ENCODE data around the gene SSTR3. TPM values are rescaled to one million over a fixed set of nuclear protein-coding genes. Genes with fewer than 3 reads are reported as not detected.

The SSTR3 gene
- total and polyA plus RNA-seq, 3 experiments from 2014 or later: 0.24 to 0.62 (median 0.59) TPM

- H3K27ac Mint-ChIP-seq: peak overlapping the region; percentile 80 to 99 (median 98)
- H3K9me3 ChIP-seq (ENCODE audit: low read length): no peaks in the 10 kb centered on the region
- no peak overlapping the region for H3K4me3 ChIP-seq (ENCODE audit: low read length)
- peaks cover 0 to 47% (median 13%) of the 10 kb centered on the region in 3 donors for H3K36me3 Mint-ChIP-seq
- H3K4me1 Mint-ChIP-seq: peaks cover 75 to 90% (median 89%) of the 10 kb centered on the region in 3 donors
- CTCF ChIA-PET: interaction anchor here (0.6 to 1.2 kb wide), 3 partner anchors 11 to 29 kb away, joined by 3 to 9 read pairs (median 7); no protein-coding TSS in a partner anchor
- H3K9me3 Mint-ChIP-seq: no peaks in the 10 kb centered on the region
- POLR2A ChIA-PET: interaction anchor here (1.0 kb wide), 1 partner anchor 28 kb away, joined by 3 read pairs; no protein-coding TSS in a partner anchor
- H3K27ac ChIP-seq (ENCODE audit: low read depth, low read length): no peak overlapping the region
- H3K27me3 ChIP-seq (ENCODE audit: insufficient read depth, low read length, poor library complexity, severe bottlenecking): no peaks in the 10 kb centered on the region
- H3K36me3 ChIP-seq (ENCODE audit: insufficient read depth, low read length): no peaks in the 10 kb centered on the region
- peak overlapping the region; percentile 82 to 97 (median 89) for H3K4me3 Mint-ChIP-seq
- H3K4me1 ChIP-seq (ENCODE audit: insufficient read depth, low read length): peaks cover 63% of the 10 kb centered on the region
- DNase-seq: no peak
- no peaks in the 10 kb centered on the region for H3K27me3 Mint-ChIP-seq
These were observed 42.9 kb downstream of the SSTR3 start for GRCh38 chr22:37169406-37169805.

- Histone ChIP-seq H3K36me3 (ENCODE audit: insufficient read depth, low read length) (no peaks in the 10 kb centered on the region), H3K27me3 (ENCODE audit: insufficient read depth, low read length, poor library complexity, severe bottlenecking) (no peaks in the 10 kb centered on the region), H3K4me1 (ENCODE audit: insufficient read depth, low read length) (peaks cover 75% of the 10 kb centered on the region), H3K4me3 (ENCODE audit: low read length) (peak overlapping the region; percentile 63), H3K9me3 (ENCODE audit: low read length) (no peaks in the 10 kb centered on the region), H3K27ac (ENCODE audit: low read depth, low read length) (peak overlapping the region; percentile 48)
- ChIA-PET CTCF (interaction anchor here (1.2 to 9.6 kb wide), 7 partner anchors 15 to 191 kb away, joined by 3 to 127 read pairs (median 14); partner anchors contain the start of gene RAC2), POLR2A (interaction anchor here (1.5 kb wide), 1 partner anchor 74 kb away, joined by 4 read pairs; no protein-coding TSS in a partner anchor)
- Mint-ChIP-seq H3K4me1 (peaks cover 85 to 97% (median 95%) of the 10 kb centered on the region in 3 donors), H3K4me3 (peak overlapping the region; percentile 82 to 97 (median 89)), H3K27ac (peak overlapping the region; percentile 85 to 99 (median 98)), H3K9me3 (no peaks in the 10 kb centered on the region), H3K36me3 (peaks cover 0 to 39% (median 7%) of the 10 kb centered on the region in 3 donors), H3K27me3 (no peaks in the 10 kb centered on the region)
- DNase-seq: peak in 1 of 5 donors; percentile 36
These were observed 44.2 kb downstream of the SSTR3 start for GRCh38 chr22:37167981-37168647.

GRCh38 chr22:37167176-37167980 lies 44.9 kb downstream of the SSTR3 start:
- Mint-ChIP-seq H3K27ac (peak overlapping the region; percentile 85 to 99 (median 98)), H3K4me3 (peak overlapping the region; percentile 82 to 97 (median 89)), H3K36me3 (peaks cover 0 to 33% (median 7%) of the 10 kb centered on the region in 3 donors), H3K27me3 (no peaks in the 10 kb centered on the region), H3K4me1 (peaks cover 90 to 97% (median 96%) of the 10 kb centered on the region in 3 donors), H3K9me3 (no peaks in the 10 kb centered on the region)
- POLR2A ChIA-PET: interaction anchor here (0.6 to 3.1 kb wide), 7 partner anchors 18 to 167 kb away, joined by 3 to 29 read pairs (median 4); partner anchors contain the start of gene IL2RB
- no peaks in the 10 kb centered on the region for H3K9me3 ChIP-seq (ENCODE audit: low read length)
- H3K4me1 ChIP-seq (ENCODE audit: insufficient read depth, low read length): peaks cover 82% of the 10 kb centered on the region
- H3K4me3 ChIP-seq (ENCODE audit: low read length): peak overlapping the region; percentile 63
- no peaks in the 10 kb centered on the region for H3K36me3 ChIP-seq (ENCODE audit: insufficient read depth, low read length)
- CTCF ChIA-PET: interaction anchor here (0.8 to 9.6 kb wide), 18 partner anchors 8 to 190 kb away, joined by 3 to 127 read pairs (median 7); partner anchors contain the start of genes IL2RB and RAC2
- no peaks in the 10 kb centered on the region for H3K27me3 ChIP-seq (ENCODE audit: insufficient read depth, low read length, poor library complexity, severe bottlenecking)
- H3K27ac ChIP-seq (ENCODE audit: low read depth, low read length): peak overlapping the region; percentile 48
- peak in 1 of 5 donors; percentile 42 for DNase-seq

GRCh38 chr22:37166675-37167066 lies 45.6 kb downstream of the SSTR3 start:
- Histone ChIP-seq H3K9me3 (ENCODE audit: low read length) (no peaks in the 10 kb centered on the region), H3K27me3 (ENCODE audit: insufficient read depth, low read length, poor library complexity, severe bottlenecking) (no peaks in the 10 kb centered on the region), H3K4me3 (ENCODE audit: low read length) (peak overlapping the region; percentile 63), H3K36me3 (ENCODE audit: insufficient read depth, low read length) (no peaks in the 10 kb centered on the region), H3K27ac (ENCODE audit: low read depth, low read length) (peak overlapping the region; percentile 48), H3K4me1 (ENCODE audit: insufficient read depth, low read length) (peaks cover 89% of the 10 kb centered on the region)
- no peaks in the 10 kb centered on the region for H3K27me3 Mint-ChIP-seq
- CTCF ChIA-PET: interaction anchor here (0.8 to 9.6 kb wide), 18 partner anchors 9 to 189 kb away, joined by 3 to 127 read pairs (median 7); partner anchors contain the start of genes IL2RB and RAC2
- H3K4me3 Mint-ChIP-seq: peak overlapping the region; percentile 82 to 97 (median 89)
- POLR2A ChIA-PET: interaction anchor here (0.7 to 3.1 kb wide), 6 partner anchors 17 to 87 kb away, joined by 3 to 29 read pairs (median 4); partner anchors contain the start of gene IL2RB
- peak overlapping the region; percentile 85 to 99 (median 96) for H3K27ac Mint-ChIP-seq
- H3K36me3 Mint-ChIP-seq: peaks cover 0 to 29% (median 7%) of the 10 kb centered on the region in 3 donors
- H3K9me3 Mint-ChIP-seq: no peaks in the 10 kb centered on the region
- peak; percentile 70 to 87 (median 75) for DNase-seq
- peaks cover 95 to 100% (median 98%) of the 10 kb centered on the region in 3 donors for H3K4me1 Mint-ChIP-seq

- no peaks in the 10 kb centered on the region for H3K36me3 ChIP-seq (ENCODE audit: insufficient read depth, low read length)
- H3K27me3 ChIP-seq (ENCODE audit: insufficient read depth, low read length, poor library complexity, severe bottlenecking): no peaks in the 10 kb centered on the region
- H3K4me1 ChIP-seq (ENCODE audit: insufficient read depth, low read length): peaks cover 95% of the 10 kb centered on the region
- no peaks in the 10 kb centered on the region for H3K9me3 Mint-ChIP-seq
- H3K27ac Mint-ChIP-seq: peak overlapping the region; percentile 85 to 99 (median 96)
- H3K9me3 ChIP-seq (ENCODE audit: low read length): no peaks in the 10 kb centered on the region
- ChIA-PET POLR2A (interaction anchor here (0.6 to 3.1 kb wide), 7 partner anchors 16 to 87 kb away, joined by 3 to 29 read pairs (median 4); partner anchors contain the start of gene IL2RB), CTCF (interaction anchor here (0.7 to 9.6 kb wide), 18 partner anchors 10 to 103 kb away, joined by 3 to 127 read pairs (median 7); partner anchors contain the start of genes IL2RB and RAC2)
- peaks cover 0 to 23% (median 5%) of the 10 kb centered on the region in 3 donors for H3K36me3 Mint-ChIP-seq
- H3K4me1 Mint-ChIP-seq: peaks cover 94 to 100% (median 97%) of the 10 kb centered on the region in 3 donors
- peak overlapping the region; percentile 48 for H3K27ac ChIP-seq (ENCODE audit: low read depth, low read length)
- peak overlapping the region; percentile 63 for H3K4me3 ChIP-seq (ENCODE audit: low read length)
- no peaks in the 10 kb centered on the region for H3K27me3 Mint-ChIP-seq
- peak in 3 of 5 donors; percentile 44 to 71 (median 54) for DNase-seq
- peak overlapping the region; percentile 82 to 97 (median 89) for H3K4me3 Mint-ChIP-seq
These were observed 46.2 kb downstream of the SSTR3 start for GRCh38 chr22:37165940-37166674.

GRCh38 chr22:37165066-37165465 lies 47.2 kb downstream of the SSTR3 start:
- no peak overlapping the region for H3K27ac ChIP-seq (ENCODE audit: low read depth, low read length)
- Mint-ChIP-seq H3K27me3 (peaks cover 0 to 3% of the 10 kb centered on the region in 2 donors), H3K36me3 (peaks cover 0 to 18% (median 3%) of the 10 kb centered on the region in 3 donors), H3K4me3 (peak overlapping the region in 6 of 7 donors; percentile 33 to 86 (median 70)), H3K4me1 (peaks cover 91 to 97% (median 96%) of the 10 kb centered on the region in 3 donors), H3K9me3 (no peaks in the 10 kb centered on the region), H3K27ac (peak overlapping the region; percentile 87 to 99 (median 96))
- no peaks in the 10 kb centered on the region for H3K9me3 ChIP-seq (ENCODE audit: low read length)
- ChIA-PET CTCF (interaction anchor here (1.2 to 9.6 kb wide), 9 partner anchors 13 to 96 kb away, joined by 4 to 127 read pairs (median 17); partner anchors contain the start of genes IL2RB and RAC2), POLR2A (interaction anchor here (0.6 to 3.1 kb wide), 2 partner anchors 15 to 34 kb away, joined by 4 to 29 read pairs; partner anchors contain the start of gene IL2RB)
- H3K27me3 ChIP-seq (ENCODE audit: insufficient read depth, low read length, poor library complexity, severe bottlenecking): no peaks in the 10 kb centered on the region
- H3K4me1 ChIP-seq (ENCODE audit: insufficient read depth, low read length): peaks cover 91% of the 10 kb centered on the region
- no peaks in the 10 kb centered on the region for H3K36me3 ChIP-seq (ENCODE audit: insufficient read depth, low read length)
- H3K4me3 ChIP-seq (ENCODE audit: low read length): no peak overlapping the region
- no peak for DNase-seq

Measured in CD8-positive, alpha-beta memory T cell (primary cell).